Body of pancreas (tissue), 4 donors: ENCODE data around the gene SLC43A1. TPM values are rescaled to one million over a fixed set of nuclear protein-coding genes. Genes with fewer than 3 reads are reported as not detected.
"Not testable (repeated sequence)": the region's sequence is repeated elsewhere in the genome, so short reads cannot be mapped to it uniquely, and the experiment has no call there.

Source experiments
- ATAC-seq: fragments of 150-250 bp; one replicate; pipeline ENCODE4 v1.9.1; 2016
- DNase-seq, 4 donors: peaks; one replicate each; pipeline ENCODE4 v3.0.0-alpha.2; 2019
- H3K27ac ChIP-seq, 4 donors: fragments of 200-600 bp; sonication (generic); 1 replicate in 3 of 4; 2 replicates in 1 of 4; pipeline versions ENCODE4 v1.5.1 to v1.6.1; 2016 to 2019; ENCODE audit warnings: mild to moderate bottlenecking in 1 of 4, mixed read lengths in 1 of 4, moderate library complexity in 1 of 4
- H3K27me3 ChIP-seq, 2 donors: fragments of 200-600 bp; sonication (generic); one replicate each; pipeline ENCODE4 v1.6.0; 2016; ENCODE audit warnings: mild to moderate bottlenecking in 1 of 2
- H3K36me3 ChIP-seq, 2 donors: fragments of 200-600 bp; sonication (generic); replicated peaks in 1 of 2; 2 replicates each; pipeline ENCODE4 v1.5.1; 2016; ENCODE audit warnings: low read depth in 2 of 2; ENCODE audit not compliant: insufficient read depth in 1 of 2
- H3K4me1 ChIP-seq: fragments of 200-600 bp; sonication (generic); one replicate; pipeline ENCODE4 v1.6.0; 2016
- H3K4me3 ChIP-seq, 2 donors: fragments of 200-600 bp; sonication (generic); 1 replicate in 1 of 2; 2 replicates in 1 of 2; pipeline ENCODE4 v1.5.1; 2016 to 2019
- H3K9me3 ChIP-seq, 3 donors: fragments of 200-600 bp; sonication (generic); 1 replicate in 2 of 3; 2 replicates in 1 of 3; pipeline ENCODE4 v1.5.1; 2016
- POLR2A ChIP-seq, 3 donors: fragments of 450-650 bp; IDR thresholded peaks; one replicate each; pipeline ENCODE4 v1.6.1; 2016; ENCODE audit warnings: antibody characterized with exemption in 3 of 3, mild to moderate bottlenecking in 2 of 3
- WGBS, 2 donors: methylation state at CpG; one replicate each; pipeline ENCODE4 v1.1.5; 2017; 5-methylcytosine and 5-hydroxymethylcytosine counted together
- intact Hi-C: fragments of 100-400 bp; cut with DNase I; formaldehyde crosslinking; loops from one replicate; pipeline ENCODE4 v1.15.1; 2023
- total RNA-seq, 2 donors: library from RNA; depleted of rRNA; stranded (reverse); fragments of >200 nt; gene quantifications; one replicate each; pipeline ENCODE4 v1.1.0, GENCODE V29; 2016
- TF ChIP-seq, protein P1 (sequence below), 7 experiments: fragments of 450-650 bp in 4 of 7; fragments of 200-600 bp in 3 of 7; sonication (generic) in 3 of 7; IDR thresholded peaks; one replicate each; pipeline ENCODE4 v1.5.1; 2016 to 2019; ENCODE audit warnings: antibody characterized with exemption in 7 of 7

Gene SLC43A1
- total RNA-seq, 2 donors from 2014 or later: 87.7 to 128 TPM

DNA sequence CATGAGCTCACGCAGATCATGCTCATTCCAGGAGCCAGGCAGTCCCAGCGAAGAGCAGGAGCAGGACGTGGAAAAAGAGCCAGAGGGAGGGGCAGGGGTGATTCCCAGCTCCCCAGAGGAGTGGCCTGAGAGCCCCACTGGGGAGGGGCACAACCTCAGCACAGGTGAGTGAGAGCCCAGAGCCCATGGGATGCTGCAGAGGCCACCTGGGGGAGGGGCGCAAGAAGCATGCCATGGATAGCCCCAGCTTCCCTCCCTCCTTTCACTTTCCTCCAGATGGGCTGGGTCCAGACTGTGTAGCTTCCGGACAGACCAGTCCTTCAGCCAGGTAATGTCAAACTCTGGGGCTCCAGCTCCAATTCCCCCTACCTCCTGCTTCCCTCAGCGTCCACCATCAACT, 28.1 kb upstream of the SLC43A1 start:
- intact Hi-C loops: no loop called here
- Histone ChIP-seq H3K27ac (no peak overlapping the region), H3K27me3 (no peaks in the 10 kb centered on the region), H3K4me1 (peaks cover 8% of the 10 kb centered on the region), H3K4me3 (no peak overlapping the region), H3K36me3 (no peaks in the 10 kb centered on the region), H3K9me3 (no peaks in the 10 kb centered on the region)
- DNase-seq: no peak
- ATAC-seq: no peak
- 38 to 44% methylated on average over 6 of the region's 6 CpGs for WGBS, 2 donors
- TF ChIP-seq POLR2A (IDR thresholded peaks at IDR 0.05): no peak
- TF ChIP-seq, protein P1, sequence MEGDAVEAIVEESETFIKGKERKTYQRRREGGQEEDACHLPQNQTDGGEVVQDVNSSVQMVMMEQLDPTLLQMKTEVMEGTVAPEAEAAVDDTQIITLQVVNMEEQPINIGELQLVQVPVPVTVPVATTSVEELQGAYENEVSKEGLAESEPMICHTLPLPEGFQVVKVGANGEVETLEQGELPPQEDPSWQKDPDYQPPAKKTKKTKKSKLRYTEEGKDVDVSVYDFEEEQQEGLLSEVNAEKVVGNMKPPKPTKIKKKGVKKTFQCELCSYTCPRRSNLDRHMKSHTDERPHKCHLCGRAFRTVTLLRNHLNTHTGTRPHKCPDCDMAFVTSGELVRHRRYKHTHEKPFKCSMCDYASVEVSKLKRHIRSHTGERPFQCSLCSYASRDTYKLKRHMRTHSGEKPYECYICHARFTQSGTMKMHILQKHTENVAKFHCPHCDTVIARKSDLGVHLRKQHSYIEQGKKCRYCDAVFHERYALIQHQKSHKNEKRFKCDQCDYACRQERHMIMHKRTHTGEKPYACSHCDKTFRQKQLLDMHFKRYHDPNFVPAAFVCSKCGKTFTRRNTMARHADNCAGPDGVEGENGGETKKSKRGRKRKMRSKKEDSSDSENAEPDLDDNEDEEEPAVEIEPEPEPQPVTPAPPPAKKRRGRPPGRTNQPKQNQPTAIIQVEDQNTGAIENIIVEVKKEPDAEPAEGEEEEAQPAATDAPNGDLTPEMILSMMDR (IDR thresholded peaks at IDR 0.05): no peak

DNA sequence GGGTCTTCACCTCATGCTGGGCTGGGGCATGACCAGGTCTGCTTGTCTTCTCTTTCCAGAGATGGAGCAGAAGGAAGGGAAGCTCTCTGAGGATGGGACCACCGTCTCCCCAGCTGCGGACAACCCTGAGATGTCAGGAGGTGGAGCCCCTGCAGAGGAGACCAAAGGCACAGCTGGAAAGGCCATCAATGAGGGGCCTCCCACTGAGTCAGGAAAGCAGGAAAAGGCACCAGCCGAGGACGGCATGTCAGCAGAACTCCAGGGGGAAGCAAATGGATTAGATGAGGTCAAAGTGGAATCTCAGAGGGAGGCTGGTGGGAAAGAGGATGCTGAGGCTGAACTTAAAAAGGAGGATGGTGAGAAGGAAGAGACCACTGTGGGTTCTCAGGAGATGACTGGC, 27.1 kb upstream of the SLC43A1 start:
- no peaks in the 10 kb centered on the region for H3K27me3 ChIP-seq
- TF ChIP-seq POLR2A (IDR thresholded peaks at IDR 0.05): no peak
- TF ChIP-seq, protein P1 (IDR thresholded peaks at IDR 0.05): no peak
- 78 to 88% methylated on average over 4 of the region's 4 CpGs for WGBS, 2 donors
- no peaks in the 10 kb centered on the region for H3K9me3 ChIP-seq
- H3K27ac ChIP-seq: no peak overlapping the region
- peaks cover 1% of the 10 kb centered on the region for H3K4me1 ChIP-seq
- no peak for ATAC-seq
- intact Hi-C loops: no loop called here
- H3K36me3 ChIP-seq: no peaks in the 10 kb centered on the region
- no peak overlapping the region for H3K4me3 ChIP-seq
- no peak for DNase-seq

DNA sequence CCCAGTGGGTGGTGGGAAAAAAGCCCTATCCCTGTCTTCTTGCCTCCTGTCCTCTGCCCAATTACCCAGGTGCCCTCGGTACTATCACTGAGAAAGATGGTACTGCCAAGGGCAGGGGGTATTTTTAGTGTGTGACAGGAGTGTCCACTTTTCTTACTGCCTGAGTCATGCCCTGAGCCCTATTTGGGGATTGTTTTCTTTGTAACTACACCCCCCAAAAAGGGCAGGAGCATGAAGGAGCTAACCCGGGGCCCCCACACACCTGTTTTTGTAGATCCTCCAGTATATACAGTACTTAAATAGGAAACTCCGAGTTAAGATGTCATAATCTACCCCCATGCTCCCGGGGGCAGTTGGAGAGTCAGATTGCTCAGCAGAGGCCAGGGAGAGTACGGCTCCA, 25.7 kb upstream of the SLC43A1 start:
- H3K9me3 ChIP-seq: no peaks in the 10 kb centered on the region
- 81 to 83% methylated on average over 5 of the region's 5 CpGs for WGBS, 2 donors
- H3K4me3 ChIP-seq: no peak overlapping the region
- no peaks in the 10 kb centered on the region for H3K36me3 ChIP-seq
- ATAC-seq (no peak), DNase-seq (no peak)
- intact Hi-C loops: no loop called here
- TF ChIP-seq, protein P1 (IDR thresholded peaks at IDR 0.05): no peak
- no peak for TF ChIP-seq POLR2A (IDR thresholded peaks at IDR 0.05)
- H3K27ac ChIP-seq: no peak overlapping the region
- no peaks in the 10 kb centered on the region for H3K4me1 ChIP-seq
- H3K27me3 ChIP-seq: no peaks in the 10 kb centered on the region

DNA sequence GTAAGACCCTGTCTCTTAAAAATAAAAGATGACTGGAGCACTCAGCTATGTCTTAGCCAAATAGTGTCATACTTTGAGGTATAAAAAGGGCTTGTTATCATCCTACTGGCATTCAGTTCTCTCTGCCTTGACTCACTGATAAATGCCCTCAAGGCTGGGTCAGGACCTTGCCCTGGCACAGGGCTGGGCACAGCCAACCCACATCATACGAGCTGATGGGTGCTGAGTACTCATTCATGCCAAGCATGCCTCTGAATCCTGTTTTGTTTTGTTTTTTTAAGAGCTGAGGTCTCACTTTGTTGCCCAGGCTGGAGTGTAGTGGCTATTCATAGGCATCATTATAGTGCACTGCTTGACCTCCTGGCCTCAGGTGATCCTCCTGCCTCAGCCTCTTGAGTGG, 23.8 kb upstream of the SLC43A1 start:
- ATAC-seq (no peak), DNase-seq (no peak)
- no peaks in the 10 kb centered on the region for H3K4me1 ChIP-seq
- no peak overlapping the region for H3K4me3 ChIP-seq
- intact Hi-C loops: no loop called here
- no peaks in the 10 kb centered on the region for H3K27me3 ChIP-seq
- no peak for TF ChIP-seq POLR2A (IDR thresholded peaks at IDR 0.05)
- TF ChIP-seq, protein P1 (IDR thresholded peaks at IDR 0.05): no peak
- H3K9me3 ChIP-seq: no peaks in the 10 kb centered on the region
- H3K36me3 ChIP-seq: no peaks in the 10 kb centered on the region
- no peak overlapping the region for H3K27ac ChIP-seq
- 33 to 50% methylated on average over 1 of the region's 1 CpG for WGBS, 2 donors

DNA sequence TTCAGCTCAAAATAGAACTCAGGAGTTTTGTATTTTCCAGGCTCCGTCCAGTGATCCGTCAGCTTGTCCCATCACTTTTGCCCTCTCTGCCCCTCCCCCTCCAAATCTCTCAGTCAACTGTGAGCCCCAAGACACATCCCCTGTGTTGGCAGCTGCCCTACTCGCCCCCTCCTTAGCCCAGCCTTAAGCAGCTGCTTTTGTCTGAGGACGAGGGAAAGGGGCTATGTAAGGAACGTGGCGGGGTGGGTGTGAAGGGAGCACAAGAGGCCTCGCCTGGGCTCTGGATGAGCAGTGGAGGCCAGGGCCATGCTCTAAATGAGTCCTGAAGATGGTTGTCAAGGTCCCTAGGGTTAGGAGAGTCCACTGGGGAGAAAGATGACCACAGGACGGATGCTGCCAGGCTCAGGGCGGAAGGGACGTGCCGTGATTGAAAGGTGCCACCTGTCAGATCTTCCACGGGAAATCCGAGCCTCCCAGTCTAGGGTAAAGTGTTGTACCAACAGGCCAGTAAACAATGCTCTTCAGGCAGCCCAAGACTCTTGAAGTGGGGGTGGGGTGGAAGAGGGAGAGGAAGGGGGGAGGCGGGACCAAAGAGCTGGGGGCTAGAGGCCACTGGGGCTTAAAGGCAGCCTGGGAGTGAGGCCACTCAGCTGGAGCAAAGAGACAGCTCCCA, 21.6 kb upstream of the SLC43A1 start, which contains the start of gene SMTNL1:
TSS of gene SMTNL1 (plus strand) at position 649 of the 673 bp plus-strand sequence. CDS start 5,048 bp downstream, outside the sequence.
- ATAC-seq (no peak), DNase-seq (no peak)
- Histone ChIP-seq H3K9me3 (no peaks in the 10 kb centered on the region), H3K4me1 (no peaks in the 10 kb centered on the region), H3K36me3 (no peaks in the 10 kb centered on the region), H3K27ac (no peak within 1 kb of the TSS), H3K27me3 (no peaks in the 10 kb centered on the region), H3K4me3 (no peak within 1 kb of the TSS)
- intact Hi-C loops: no loop called here
- 66 to 72% methylated on average over 14 of the region's 14 CpGs for WGBS, 2 donors
- TF ChIP-seq, protein P1 (IDR thresholded peaks at IDR 0.05): no peak
- TF ChIP-seq POLR2A (IDR thresholded peaks at IDR 0.05): no peak

DNA sequence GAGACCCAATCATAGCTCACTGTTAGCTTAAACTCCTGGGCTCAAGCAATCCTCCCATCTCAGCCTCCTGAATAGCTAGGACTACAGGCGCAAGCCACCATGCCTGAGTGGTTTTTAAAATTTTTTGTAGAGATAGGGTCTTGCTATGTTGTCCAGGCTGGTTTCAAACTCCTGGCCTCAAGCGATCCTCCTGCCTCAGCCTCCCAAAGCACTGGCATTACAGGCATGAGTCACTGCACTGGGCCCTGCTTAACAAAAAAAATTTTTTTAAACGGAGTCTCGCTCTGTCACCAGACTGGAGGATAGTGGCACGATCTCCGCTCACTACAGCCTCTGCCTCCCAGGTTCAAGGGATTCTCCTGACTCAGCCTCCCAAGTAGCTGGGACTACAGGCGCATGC, 18.9 kb upstream of the SLC43A1 start:
- ATAC-seq, H3K36me3 ChIP-seq, H3K9me3 ChIP-seq, H3K27me3 ChIP-seq, H3K4me3 ChIP-seq, H3K27ac ChIP-seq, DNase-seq, intact Hi-C loops: not testable (repeated sequence)
- peaks cover 14% of the 10 kb centered on the region for H3K4me1 ChIP-seq
- WGBS, 2 donors: 89 to 93% methylated on average over 7 of the region's 7 CpGs
